Activated naive CD4-positive, alpha-beta T cell treated with anti-CD3 and anti-CD28 coated beads, Interleukin-2, amount 10 ng/mL, durations not matched to agents 7 days and 5 days (primary cell): ENCODE data around the gene BCOR.

Source experiments
- CTCF ChIA-PET: fragments of 350-600 bp; sonication (Branson Sonifier 250); formaldehyde crosslinking; loops from one replicate; lab custom pipeline; 2021; ENCODE audit warnings: antibody characterized with exemption; lab: Charles Lee
- DNase-seq: peaks from one replicate; pipeline ENCODE4 v3.0.0-alpha.2; 2020
- H3K27ac Mint-ChIP-seq: one replicate; pipeline ENCODE4 v1.8.0; 2021; ENCODE audit warnings: mild to moderate bottlenecking, moderate library complexity, mixed read lengths
- H3K27me3 Mint-ChIP-seq: one replicate; pipeline ENCODE4 v1.8.0; 2021; ENCODE audit warnings: mild to moderate bottlenecking, mixed read lengths
- H3K36me3 Mint-ChIP-seq: one replicate; pipeline ENCODE4 v1.8.0; 2021; ENCODE audit warnings: mixed read lengths
- H3K4me1 Mint-ChIP-seq: one replicate; pipeline ENCODE4 v1.8.0; 2021; ENCODE audit warnings: mixed read lengths
- H3K4me3 Mint-ChIP-seq: one replicate; pipeline ENCODE4 v1.8.0; 2021; ENCODE audit warnings: mild to moderate bottlenecking, moderate library complexity, mixed read lengths
- H3K9me3 Mint-ChIP-seq: one replicate; pipeline ENCODE4 v1.8.0; 2021; ENCODE audit warnings: mixed read lengths

The BCOR gene

GRCh38 chrX:40097141-40097503 is 636 bp downstream of the BCOR start:
- DNase-seq: peak; percentile 50
- Mint-ChIP-seq H3K9me3 (no peaks in the 10 kb centered on the region), H3K27me3 (no peaks in the 10 kb centered on the region), H3K27ac (peak overlapping the region; percentile 91), H3K4me1 (peaks cover 33% of the 10 kb centered on the region), H3K4me3 (peak overlapping the region; percentile 81), H3K36me3 (peaks cover 14% of the 10 kb centered on the region)
- CTCF ChIA-PET: no interaction called here

GRCh38 chrX:40096395-40097091 is 1.2 kb downstream of the BCOR start:
- Mint-ChIP-seq H3K27me3 (no peaks in the 10 kb centered on the region), H3K36me3 (peaks cover 14% of the 10 kb centered on the region), H3K4me3 (peak overlapping the region; percentile 81), H3K9me3 (no peaks in the 10 kb centered on the region), H3K27ac (peak overlapping the region; percentile 91), H3K4me1 (peaks cover 32% of the 10 kb centered on the region)
- DNase-seq: peak; percentile 82
- CTCF ChIA-PET: no interaction called here

- H3K27me3 Mint-ChIP-seq: no peaks in the 10 kb centered on the region
- peaks cover 38% of the 10 kb centered on the region for H3K4me1 Mint-ChIP-seq
- peak overlapping the region; percentile 81 for H3K4me3 Mint-ChIP-seq
- peaks cover 20% of the 10 kb centered on the region for H3K36me3 Mint-ChIP-seq
- CTCF ChIA-PET: no interaction called here
- peak; percentile 50 for DNase-seq
- peak overlapping the region; percentile 91 for H3K27ac Mint-ChIP-seq
- H3K9me3 Mint-ChIP-seq: no peaks in the 10 kb centered on the region
Measured at GRCh38 chrX:40095583-40096394, 2.0 kb downstream of the BCOR start.

GRCh38 chrX:40094900-40095582 is 2.7 kb downstream of the BCOR start:
- peaks cover 21% of the 10 kb centered on the region for H3K36me3 Mint-ChIP-seq
- H3K4me1 Mint-ChIP-seq: peaks cover 34% of the 10 kb centered on the region
- H3K4me3 Mint-ChIP-seq: peak overlapping the region; percentile 81
- H3K27me3 Mint-ChIP-seq: no peaks in the 10 kb centered on the region
- CTCF ChIA-PET: no interaction called here
- H3K27ac Mint-ChIP-seq: peak overlapping the region; percentile 83
- no peaks in the 10 kb centered on the region for H3K9me3 Mint-ChIP-seq
- no peak for DNase-seq

- H3K4me3 Mint-ChIP-seq: peak overlapping the region; percentile 81
- H3K9me3 Mint-ChIP-seq: no peaks in the 10 kb centered on the region
- no peaks in the 10 kb centered on the region for H3K27me3 Mint-ChIP-seq
- CTCF ChIA-PET: interaction anchor here (1.0 to 1.2 kb wide), 2 partner anchors 174 to 364 kb away, joined by 3 to 4 read pairs; no protein-coding TSS in a partner anchor
- peaks cover 21% of the 10 kb centered on the region for H3K36me3 Mint-ChIP-seq
- peak overlapping the region; percentile 83 for H3K27ac Mint-ChIP-seq
- peak; percentile 64 for DNase-seq
- peaks cover 34% of the 10 kb centered on the region for H3K4me1 Mint-ChIP-seq
Measured at GRCh38 chrX:40094041-40094899, 3.5 kb downstream of the BCOR start.

- H3K27me3 Mint-ChIP-seq: no peaks in the 10 kb centered on the region
- peaks cover 41% of the 10 kb centered on the region for H3K4me1 Mint-ChIP-seq
- H3K9me3 Mint-ChIP-seq: no peaks in the 10 kb centered on the region
- H3K27ac Mint-ChIP-seq: no peak overlapping the region
- no peak for DNase-seq
- CTCF ChIA-PET: interaction anchor here (1.0 to 1.2 kb wide), 2 partner anchors 174 to 363 kb away, joined by 3 to 4 read pairs; no protein-coding TSS in a partner anchor
- peak overlapping the region; percentile 81 for H3K4me3 Mint-ChIP-seq
- peaks cover 21% of the 10 kb centered on the region for H3K36me3 Mint-ChIP-seq
Measured at GRCh38 chrX:40093586-40093985, 4.2 kb downstream of the BCOR start.

GRCh38 chrX:40092808-40093435 is 4.8 kb downstream of the BCOR start:
- DNase-seq: no peak
- H3K9me3 Mint-ChIP-seq: no peaks in the 10 kb centered on the region
- no peaks in the 10 kb centered on the region for H3K27me3 Mint-ChIP-seq
- H3K36me3 Mint-ChIP-seq: peaks cover 21% of the 10 kb centered on the region
- peaks cover 48% of the 10 kb centered on the region for H3K4me1 Mint-ChIP-seq
- peak overlapping the region; percentile 81 for H3K4me3 Mint-ChIP-seq
- CTCF ChIA-PET: interaction anchor here (1.0 to 1.2 kb wide), 2 partner anchors 175 to 362 kb away, joined by 3 to 4 read pairs; no protein-coding TSS in a partner anchor
- no peak overlapping the region for H3K27ac Mint-ChIP-seq

- Mint-ChIP-seq H3K9me3 (no peaks in the 10 kb centered on the region), H3K4me3 (peak overlapping the region; percentile 43), H3K27ac (no peak overlapping the region), H3K4me1 (peaks cover 49% of the 10 kb centered on the region), H3K36me3 (peaks cover 21% of the 10 kb centered on the region), H3K27me3 (no peaks in the 10 kb centered on the region)
- no peak for DNase-seq
- CTCF ChIA-PET: no interaction called here
Measured at GRCh38 chrX:40091691-40092421, 5.9 kb downstream of the BCOR start.

- peaks cover 57% of the 10 kb centered on the region for H3K4me1 Mint-ChIP-seq
Measured at GRCh38 chrX:40090961-40091360, 6.8 kb downstream of the BCOR start.

GRCh38 chrX:40090050-40090804 is 7.5 kb downstream of the BCOR start:
- Mint-ChIP-seq H3K36me3 (peaks cover 24% of the 10 kb centered on the region), H3K27ac (no peak overlapping the region), H3K4me3 (peak overlapping the region; percentile 47), H3K9me3 (no peaks in the 10 kb centered on the region), H3K4me1 (peaks cover 62% of the 10 kb centered on the region), H3K27me3 (no peaks in the 10 kb centered on the region)
- peak; percentile 43 for DNase-seq
- CTCF ChIA-PET: no interaction called here

More at GRCh38 chrX:40090961-40091360, 6.8 kb downstream of the BCOR start:
- Mint-ChIP-seq H3K9me3 (no peaks in the 10 kb centered on the region), H3K27ac (peak overlapping the region; percentile 22), H3K27me3 (no peaks in the 10 kb centered on the region), H3K4me3 (peak overlapping the region; percentile 43), H3K36me3 (peaks cover 24% of the 10 kb centered on the region)
- CTCF ChIA-PET: no interaction called here
- no peak for DNase-seq

- CTCF ChIA-PET: no interaction called here
- Mint-ChIP-seq H3K4me3 (no peak overlapping the region), H3K36me3 (peaks cover 25% of the 10 kb centered on the region), H3K9me3 (no peaks in the 10 kb centered on the region), H3K27me3 (no peaks in the 10 kb centered on the region), H3K4me1 (peaks cover 73% of the 10 kb centered on the region), H3K27ac (no peak overlapping the region)
- DNase-seq: no peak
Measured at GRCh38 chrX:40088803-40089540, 8.8 kb downstream of the BCOR start.

GRCh38 chrX:40088299-40088625 is 9.5 kb downstream of the BCOR start:
- Mint-ChIP-seq H3K9me3 (no peaks in the 10 kb centered on the region), H3K27ac (no peak overlapping the region), H3K4me3 (no peak overlapping the region), H3K27me3 (no peaks in the 10 kb centered on the region), H3K36me3 (peaks cover 21% of the 10 kb centered on the region), H3K4me1 (peaks cover 68% of the 10 kb centered on the region)
- CTCF ChIA-PET: no interaction called here
- no peak for DNase-seq
